GM12878 (cell line): ENCODE results near the gene CBLB. TPM values are rescaled to one million over a fixed set of nuclear protein-coding genes. Genes with fewer than 3 reads are reported as not detected.

ENCODE experiments used
- ATAC-seq: fragments of 200-7000 bp; cut with Tn5 transposase; 3 replicates; pipeline ENCODE4 v1.9.1; 2020; ENCODE audit warnings: mild to moderate bottlenecking, moderate library complexity
- BruUV-seq: library from RNA; stranded (reverse); fragments of 400-500 nt; replicated peaks from 2 replicates; lab custom pipeline; 2021; lab: Mats Ljungman, UMichigan
- CTCF ChIA-PET: fragments of 300-600 bp; sonication (Branson Sonifier 250); formaldehyde crosslinking; extraction: SDS; loops from one replicate; lab custom pipeline; 2021; ENCODE audit warnings: inconsistent platforms; lab: Yijun Ruan, JAX
- POLR2A ChIA-PET: fragments of 350-600 bp; formaldehyde crosslinking; extraction: SDS; loops from one replicate; lab custom pipeline; 2021; ENCODE audit warnings: inconsistent platforms; lab: Charles Lee
- RAD21 ChIA-PET: fragments of 300-600 bp; sonication (Branson Sonifier 250); formaldehyde crosslinking; loops from one replicate; lab custom pipeline; 2023; ENCODE audit warnings: antibody characterized with exemption; ENCODE audit not compliant: unreplicated experiment; lab: Charles Lee
- SMC1A ChIA-PET: fragments of 300-600 bp; sonication (Branson Sonifier 250); formaldehyde crosslinking; loops from one replicate; lab custom pipeline; 2023; ENCODE audit not compliant: unreplicated experiment, uncharacterized antibody; lab: Charles Lee
- DNase-seq: peaks from one replicate; pipeline ENCODE4 v3.0.0-alpha.2; 2011; ENCODE audit warnings: low read depth, low spot score
- FAIRE-seq: peaks from 3 replicates; lab custom pipeline; 2011; peaks lifted over from hg19 to GRCh38; lab: Jason Lieb, UNC
- H2AFZ ChIP-seq: 2 replicates; pipeline ENCODE4 v1.6.0; 2011; ENCODE audit warnings: low read depth, low read length, control low read depth; ENCODE audit not compliant: control insufficient read depth
- H3K27ac ChIP-seq: 2 replicates; pipeline ENCODE4 v1.5.1; 2011; ENCODE audit warnings: control low read depth; ENCODE audit not compliant: control insufficient read depth, insufficient read depth
- H3K27me3 ChIP-seq, 2 experiments: replicated peaks in 1 of 2; 2 replicates each; pipeline versions ENCODE4 v1.6.0 to v1.6.1; 2011; ENCODE audit warnings: low read length in 1 of 2; ENCODE audit not compliant: control insufficient read depth in 2 of 2, insufficient read depth in 2 of 2
- H3K36me3 ChIP-seq, 2 experiments: 2 replicates each; pipeline ENCODE4 v1.5.1; 2011; ENCODE audit warnings: low read length in 1 of 2; ENCODE audit not compliant: control insufficient read depth in 2 of 2, insufficient read depth in 2 of 2
- H3K4me1 ChIP-seq: 2 replicates; pipeline ENCODE4 v1.6.1; 2011; ENCODE audit warnings: mild to moderate bottlenecking, low read length, moderate library complexity, mixed read lengths; ENCODE audit not compliant: control insufficient read depth, insufficient read depth
- H3K4me2 ChIP-seq: 2 replicates; pipeline ENCODE4 v1.6.0; 2011; ENCODE audit warnings: control low read depth; ENCODE audit not compliant: control insufficient read depth, insufficient read depth
- H3K4me3 ChIP-seq: fragments of 200-600 bp; sonication (generic); 2 replicates; pipeline ENCODE4 v1.5.1; 2016
- H3K79me2 ChIP-seq: 2 replicates; pipeline ENCODE4 v1.6.0; 2011; ENCODE audit warnings: low read length; ENCODE audit not compliant: control insufficient read depth, insufficient read depth
- H3K9ac ChIP-seq: 2 replicates; pipeline ENCODE4 v1.8.0; 2011; ENCODE audit warnings: low read length, control low read depth, mixed read lengths; ENCODE audit not compliant: control insufficient read depth, insufficient read depth
- H3K9me3 ChIP-seq: replicated peaks from 3 replicates; pipeline ENCODE4 v1.5.1; 2011; ENCODE audit warnings: mild to moderate bottlenecking, low read length; ENCODE audit not compliant: control insufficient read depth, insufficient read depth
- H4K20me1 ChIP-seq: 2 replicates; pipeline ENCODE4 v1.6.0; 2011; ENCODE audit not compliant: control insufficient read depth, insufficient read depth
- E2F4 ChIP-seq: IDR thresholded peaks from 2 replicates; pipeline ENCODE4 v1.6.1; 2012; ENCODE audit warnings: low read depth, low read length, improper control_type of control experiment
- IRF5 ChIP-seq: fragments of 450-650 bp; IDR thresholded peaks from 2 replicates; pipeline ENCODE4 v1.6.1; 2017; ENCODE audit warnings: borderline replicate concordance
- MYC ChIP-seq: IDR thresholded peaks from 2 replicates; pipeline ENCODE4 v1.6.1; 2011; ENCODE audit warnings: mild to moderate bottlenecking, low read length, moderate library complexity, inconsistent platforms; ENCODE audit not compliant: insufficient read depth, insufficient replicate concordance, insufficient read length, severe bottlenecking
- NFXL1 ChIP-seq: fragments of 450-650 bp; IDR thresholded peaks from 2 replicates; pipeline ENCODE4 v1.6.1; 2017; ENCODE audit warnings: antibody characterized with exemption, mild to moderate bottlenecking, borderline replicate concordance
- NR2C2 ChIP-seq: IDR thresholded peaks from 2 replicates; pipeline ENCODE4 v1.6.1; 2011; ENCODE audit warnings: borderline replicate concordance, low read depth; ENCODE audit not compliant: control insufficient read depth, insufficient read length
- PAX8 ChIP-seq: fragments of 450-650 bp; IDR thresholded peaks from 2 replicates; pipeline ENCODE4 v1.6.1; 2017; ENCODE audit warnings: mild to moderate bottlenecking, moderate library complexity
- POU2F2 ChIP-seq: IDR thresholded peaks from 3 replicates; pipeline ENCODE4 v1.6.1; 2011; ENCODE audit warnings: low read depth, mild to moderate bottlenecking, low read length, borderline replicate concordance
- ZNF24 ChIP-seq: fragments of 450-650 bp; IDR thresholded peaks from 2 replicates; pipeline ENCODE4 v1.6.1; 2017; ENCODE audit warnings: antibody characterized with exemption, mild to moderate bottlenecking
- WGBS: methylation state at CpG from one replicate; pipeline ENCODE4 v1.1.6; 2016; ENCODE audit warnings: low lambda C conversion rate; ENCODE audit not compliant: insufficient replicate concordance, insufficient coverage; ENCODE audit errors: missing lambda C conversion rate; 5-methylcytosine and 5-hydroxymethylcytosine counted together
- in situ Hi-C: fragments of 300-500 bp; cut with MboI; formaldehyde crosslinking; loops from 9 replicates; pipeline ENCODE4 v1.14.3; 2018; ENCODE audit warnings: mixed read lengths
- intact Hi-C: fragments of 100-400 bp; cut with micrococcal nuclease; formaldehyde crosslinking; loops from one replicate; pipeline ENCODE4 v1.14.2; 2022; ENCODE audit not compliant: unreplicated experiment
- polyA plus RNA-seq, 11 experiments: library from polyadenylated mRNA; depleted of rRNA in 4 of 11; unstranded in 6 of 11; stranded (reverse) in 5 of 11; fragments of >200 nt; fragmentation: Nextera tagmentation in 4 of 11; fragmentation: Illumina TruSeq in 1 of 11; extraction: Ambion mirVana in 4 of 11; extraction: Trizol in 1 of 11; gene quantifications; 1 replicate in 1 of 11; 2 replicates in 10 of 11; pipeline versions ENCODE4 v1.2.1 to v1.2.3, GENCODE V29; 2011 to 2016; ENCODE audit warnings: inconsistent platforms in 2 of 11, missing spikeins in 2 of 11, low read depth in 1 of 11
- total RNA-seq, 4 experiments: library from RNA; depleted of rRNA in 3 of 4; stranded (reverse); fragments of >200 nt in 3 of 4; fragmentation: Illumina TruSeq in 1 of 4; extraction: Trizol in 1 of 4; gene quantifications; 2 replicates each; pipeline versions ENCODE4 v1.2.1 to v1.2.3, GENCODE V29; 2013 to 2021

CBLB gene
- total and polyA plus RNA-seq, 10 of the 15 experiments (the other 5 are each of a cell fraction or from before 2014, with no cell fraction given): 17.2 to 107 (median 41.9) TPM

GRCh38 chr3:105829871-105830622, 38.8 kb downstream of the CBLB start:
- Histone ChIP-seq H3K4me2 (no peak overlapping the region), H3K36me3 (peaks cover 0 to 4% of the 10 kb centered on the region in 2 experiments; a peak in 2 of 4 replicates), H2AFZ (no peak overlapping the region), H3K4me1 (peaks cover 40% of the 10 kb centered on the region), H3K9ac (no peak overlapping the region), H4K20me1 (no peaks in the 10 kb centered on the region), H3K27me3 (no peaks in the 10 kb centered on the region), H3K4me3 (no peak overlapping the region), H3K79me2 (peaks cover 37% of the 10 kb centered on the region), H3K27ac (peak overlapping the region; percentile 18), H3K9me3 (peaks cover 3% of the 10 kb centered on the region; the same call in 2 of the 3 replicates)
- no peak for DNase-seq
- ATAC-seq: no peak
- POLR2A ChIA-PET: interaction anchor here (0.7 to 2.1 kb wide), 3 partner anchors 14 to 38 kb away, joined by 3 to 13 read pairs (median 3); no protein-coding TSS in a partner anchor
- CTCF ChIA-PET: interaction anchor here (0.5 to 1.2 kb wide), 3 partner anchors 10 to 421 kb away, joined by 3 to 6 read pairs (median 3); no protein-coding TSS in a partner anchor
- FAIRE-seq: no peak
- in situ Hi-C loops (no loop called here), intact Hi-C loops (loop anchor here (2.0 to 10.0 kb wide), 3 partner anchors 27 to 425 kb away; partner anchors contain the start of gene CBLB)
- RAD21 ChIA-PET: interaction anchor here (1.0 to 4.7 kb wide), 12 partner anchors 9 to 424 kb away, joined by 4 to 86 read pairs (median 9); no protein-coding TSS in a partner anchor
- WGBS: 99% methylated on average over 4 of the region's 4 CpGs
- BruUV-seq: no TSS peak
- TF ChIP-seq NFXL1: no peak
- TF ChIP-seq ZNF24: 0 out of 2 replicates have a peak, but pooled peaks have one; percentile 32
- SMC1A ChIA-PET: interaction anchor here (0.9 to 5.7 kb wide), 15 partner anchors 8 to 473 kb away, joined by 3 to 71 read pairs (median 9); partner anchors contain the start of gene CBLB

GRCh38 chr3:105829229-105829628, 39.6 kb downstream of the CBLB start:
- Histone ChIP-seq H3K9me3 (peaks cover 3% of the 10 kb centered on the region; the same call in 2 of the 3 replicates), H3K27ac (peak overlapping the region; percentile 17), H3K79me2 (peaks cover 37% of the 10 kb centered on the region), H3K27me3 (no peaks in the 10 kb centered on the region), H4K20me1 (no peaks in the 10 kb centered on the region), H3K4me2 (no peak overlapping the region; the same call in 1 of the 2 replicates), H3K4me1 (peaks cover 40% of the 10 kb centered on the region), H3K36me3 (peaks cover 0 to 4% of the 10 kb centered on the region in 2 experiments; a peak in 2 of 4 replicates), H2AFZ (no peak overlapping the region), H3K4me3 (no peak overlapping the region), H3K9ac (no peak overlapping the region)
- SMC1A ChIA-PET: interaction anchor here (0.9 to 13.7 kb wide), 18 partner anchors 9 to 474 kb away, joined by 3 to 154 read pairs (median 8); no protein-coding TSS in a partner anchor
- no peak for DNase-seq
- CTCF ChIA-PET: interaction anchor here (0.6 to 1.7 kb wide), 11 partner anchors 8 to 777 kb away, joined by 3 to 6 read pairs (median 3); no protein-coding TSS in a partner anchor
- POLR2A ChIA-PET: interaction anchor here (0.9 to 4.2 kb wide), 4 partner anchors 8 to 33 kb away, joined by 4 to 29 read pairs (median 8); no protein-coding TSS in a partner anchor
- RAD21 ChIA-PET: interaction anchor here (0.7 to 4.7 kb wide), 28 partner anchors 10 to 425 kb away, joined by 3 to 86 read pairs (median 5); no protein-coding TSS in a partner anchor
- intact Hi-C loops: loop anchor here (2.0 to 5.0 kb wide), 2 partner anchors 26 to 38 kb away; partner anchors contain the start of gene CBLB
- BruUV-seq: no TSS peak
- no peak for FAIRE-seq
- 92% methylated on average over 4 of the region's 4 CpGs for WGBS
- no peak for ATAC-seq
- in situ Hi-C loops: no loop called here
- TF ChIP-seq MYC (no peak), NR2C2 (no peak), IRF5 (no peak), PAX8 (no peak), POU2F2 (no peak), E2F4 (no peak)
